GM12872 (cell line): ENCODE data around the gene DLAT.

Source experiments
- CTCF ChIP-seq: IDR thresholded peaks from 3 replicates; pipeline ENCODE4 v1.5.1; 2011; ENCODE audit warnings: low read depth, mild to moderate bottlenecking, low read length, moderate library complexity; ENCODE audit not compliant: insufficient read depth

The DLAT gene

DNA sequence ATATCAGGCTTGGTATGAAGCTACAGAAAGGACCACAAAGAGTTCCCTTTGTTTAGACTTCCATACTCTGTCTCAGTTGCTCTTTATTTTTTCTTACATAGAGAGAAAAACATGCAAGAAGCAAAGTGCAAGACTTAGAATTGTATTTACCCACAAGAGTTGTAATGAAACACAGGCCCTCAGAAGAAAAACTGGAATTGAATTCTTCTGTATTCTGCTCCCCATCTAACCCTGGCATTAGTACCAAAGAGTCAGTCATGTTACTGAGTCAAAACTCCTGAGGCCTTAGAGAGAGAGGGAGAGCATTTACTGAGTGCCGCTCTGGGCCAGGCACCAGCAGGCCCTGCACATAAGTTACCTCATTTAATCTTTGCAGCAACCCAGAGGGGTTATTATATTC lies 43.9 kb upstream of the DLAT start:
- no peak for TF ChIP-seq CTCF

GRCh38 chr11:111982019-111982464 lies 43.2 kb upstream of the DLAT start:
- peak; percentile 78 for TF ChIP-seq CTCF

GRCh38 chr11:111982541-111983186 lies 42.5 kb upstream of the DLAT start:
- TF ChIP-seq CTCF, result no peak

DNA sequence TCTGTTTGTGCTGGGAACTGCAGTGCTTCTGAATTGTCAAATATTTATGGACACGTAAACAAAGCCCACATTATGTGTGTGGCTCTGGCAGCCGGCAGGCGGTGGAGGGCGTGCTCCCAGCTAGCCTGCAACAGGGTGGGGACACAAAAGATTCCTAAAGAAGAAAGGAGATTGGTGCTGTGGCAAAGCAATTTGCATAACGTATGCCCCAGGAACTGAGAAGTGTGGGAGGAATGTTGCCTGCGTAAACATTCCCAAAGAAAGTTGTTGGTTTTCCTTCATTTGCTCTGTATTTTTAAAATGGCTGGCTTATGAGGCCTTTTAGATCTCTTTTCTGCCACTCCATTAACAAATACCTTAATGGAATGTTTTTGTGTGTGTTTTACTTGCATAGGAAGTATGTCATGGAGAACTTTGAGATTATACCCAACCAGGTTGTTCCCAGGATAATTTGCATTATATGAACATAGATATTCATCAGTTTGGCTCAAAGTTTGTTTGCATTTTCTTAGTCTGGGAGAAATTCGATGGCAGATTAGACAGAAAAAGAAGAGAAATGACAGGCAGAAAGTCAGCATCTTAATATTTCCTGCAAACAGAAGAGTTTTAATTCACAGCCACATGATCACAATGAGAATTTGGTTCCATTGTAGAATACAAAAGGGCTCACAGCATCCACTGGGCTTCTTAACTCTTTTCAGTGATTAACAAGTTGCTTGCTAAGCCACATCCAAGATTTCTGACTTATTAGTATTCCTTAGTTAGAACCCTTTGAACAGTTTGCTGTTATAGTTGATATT lies 41.8 kb upstream of the DLAT start:
- TF ChIP-seq CTCF, result no peak

- TF ChIP-seq CTCF, result no peak
Measured at GRCh38 chr11:111986589-111986988, 38.6 kb upstream of the DLAT start.

- TF ChIP-seq CTCF, result no peak
Measured at GRCh38 chr11:111990381-111990780, 34.8 kb upstream of the DLAT start.

- no peak for TF ChIP-seq CTCF
Measured at GRCh38 chr11:111992206-111992855, 32.9 kb upstream of the DLAT start.
